GM21515 (cell line): Measurements from ENCODE around the gene ADAMTS19.

Experiments
- ATAC-seq: cut with Tn5 transposase; IDR thresholded peaks from one replicate; pipeline ENCODE4 v1.9.1; 2021; ENCODE audit not compliant: unreplicated experiment

ADAMTS19 gene

DNA sequence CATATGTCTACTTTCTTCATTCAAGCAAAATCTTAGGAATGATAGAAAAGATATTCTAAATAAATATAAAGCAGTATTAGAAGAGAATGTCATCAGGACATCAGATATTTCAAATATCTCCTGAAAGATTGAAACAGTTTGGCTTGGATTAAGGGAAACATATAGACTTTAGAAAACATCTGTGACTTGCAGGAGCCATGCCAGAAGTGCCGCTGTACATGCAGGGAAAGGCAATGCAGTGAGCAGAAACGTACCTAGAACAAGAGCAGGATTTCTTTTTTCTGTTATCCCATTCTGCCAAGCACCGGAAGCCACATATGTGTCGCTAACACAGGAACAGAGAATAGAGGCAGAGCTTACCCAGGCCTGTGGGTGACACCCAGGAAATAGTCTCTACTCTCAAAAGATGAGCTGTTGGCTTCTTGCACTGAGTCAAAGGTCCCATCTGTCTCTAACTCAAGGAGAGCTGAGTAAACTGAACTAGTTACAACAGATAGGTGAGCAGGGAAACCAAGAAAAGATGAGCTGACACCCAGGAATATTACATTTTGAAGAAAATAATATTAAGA is 5.8 kb downstream of the ADAMTS19 start:
- no peak for ATAC-seq

DNA sequence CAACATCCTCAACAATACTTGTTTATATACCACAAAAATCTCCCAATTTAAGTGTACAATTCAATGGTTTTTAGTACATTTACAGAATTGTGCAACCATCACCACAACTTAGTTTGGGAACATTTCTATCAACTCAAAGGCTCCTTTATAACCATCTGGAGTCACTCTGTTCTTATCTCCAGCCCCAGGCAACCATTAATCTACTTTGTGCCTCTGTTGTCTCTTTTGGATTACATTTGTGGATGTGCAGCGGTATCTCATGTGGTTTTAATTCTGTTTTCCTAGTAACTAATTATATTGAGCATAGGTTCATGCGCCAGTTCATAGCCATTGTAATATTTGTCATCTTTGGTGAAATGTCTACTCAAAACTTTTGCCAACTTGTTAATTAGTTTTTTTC is 14.4 kb downstream of the ADAMTS19 start:
- ATAC-seq, result no peak

DNA sequence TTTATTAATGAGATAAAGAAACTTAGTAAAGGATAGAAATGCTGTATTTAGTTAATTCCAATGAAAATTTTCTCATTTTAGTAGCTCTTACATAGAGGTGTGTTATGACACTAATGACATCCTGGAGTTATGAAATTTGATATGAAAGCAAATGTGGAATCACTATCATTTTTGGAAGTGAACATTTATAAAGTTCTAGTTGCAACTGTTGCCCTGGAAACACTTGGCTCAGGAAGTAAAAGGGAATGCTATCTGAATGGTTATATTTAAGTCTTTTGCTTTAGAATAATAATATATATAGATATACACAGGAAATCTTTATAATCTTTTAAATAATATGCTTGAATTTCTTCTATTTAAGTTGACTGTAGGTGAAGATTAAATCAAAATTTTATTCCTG is 16.7 kb downstream of the ADAMTS19 start:
- ATAC-seq, result no peak

DNA sequence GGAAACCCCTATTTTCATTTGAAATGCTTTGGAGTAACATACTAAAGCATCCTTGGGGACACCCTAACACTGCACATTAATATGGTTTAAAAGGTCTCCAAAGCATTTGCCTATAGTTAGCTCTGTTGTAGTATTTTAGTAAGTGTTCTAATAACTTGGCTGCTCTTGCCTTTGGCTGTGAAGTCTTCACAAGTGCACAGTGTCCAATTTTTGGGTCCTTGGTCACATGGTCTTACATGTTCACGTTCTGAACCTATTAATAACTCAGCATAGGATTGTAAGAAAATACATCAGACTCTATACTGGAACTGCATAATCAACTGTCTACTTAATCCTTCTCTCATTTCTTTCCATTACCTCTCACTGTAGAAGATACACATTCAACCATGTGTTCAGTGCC is 17.4 kb downstream of the ADAMTS19 start:
- no peak for ATAC-seq

DNA sequence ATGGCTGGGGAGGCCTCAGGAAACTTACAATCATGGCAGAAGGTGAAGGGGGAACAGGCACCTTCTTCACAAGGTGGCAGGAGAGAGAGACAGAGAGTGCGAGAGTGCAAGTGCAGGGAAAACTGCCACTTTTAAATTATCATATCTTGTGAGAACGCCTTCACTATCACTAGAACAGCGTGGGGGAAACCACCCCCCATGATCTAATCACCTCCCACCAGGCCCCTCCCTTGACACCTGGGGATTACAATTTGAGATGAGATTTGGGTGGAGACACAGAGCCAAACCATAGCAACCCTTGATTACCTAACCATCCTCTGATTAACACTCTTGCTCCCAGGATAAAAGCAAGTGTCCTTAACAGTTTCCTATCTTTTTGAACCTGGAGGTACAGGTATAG is 21.1 kb downstream of the ADAMTS19 start:
- no peak for ATAC-seq

DNA sequence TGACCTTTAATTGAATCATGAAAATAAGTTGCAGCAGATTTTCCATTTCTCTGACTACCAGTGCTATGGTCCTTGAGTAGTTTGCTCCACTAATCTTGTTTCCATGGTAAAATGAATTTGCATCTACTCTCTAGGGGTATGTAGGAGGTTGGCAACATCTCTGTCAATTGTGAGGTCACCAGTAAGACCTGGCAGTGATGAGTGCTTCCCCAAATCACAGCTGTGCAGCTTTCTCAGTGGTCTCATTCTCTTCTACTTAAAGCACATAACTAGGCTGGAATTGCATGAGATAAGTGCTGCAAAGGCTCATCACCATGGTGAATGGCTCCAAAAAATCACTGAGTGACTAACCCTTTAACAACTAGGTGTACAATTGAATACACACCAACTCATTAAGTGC is 36.3 kb downstream of the ADAMTS19 start:
- ATAC-seq, result no peak

DNA sequence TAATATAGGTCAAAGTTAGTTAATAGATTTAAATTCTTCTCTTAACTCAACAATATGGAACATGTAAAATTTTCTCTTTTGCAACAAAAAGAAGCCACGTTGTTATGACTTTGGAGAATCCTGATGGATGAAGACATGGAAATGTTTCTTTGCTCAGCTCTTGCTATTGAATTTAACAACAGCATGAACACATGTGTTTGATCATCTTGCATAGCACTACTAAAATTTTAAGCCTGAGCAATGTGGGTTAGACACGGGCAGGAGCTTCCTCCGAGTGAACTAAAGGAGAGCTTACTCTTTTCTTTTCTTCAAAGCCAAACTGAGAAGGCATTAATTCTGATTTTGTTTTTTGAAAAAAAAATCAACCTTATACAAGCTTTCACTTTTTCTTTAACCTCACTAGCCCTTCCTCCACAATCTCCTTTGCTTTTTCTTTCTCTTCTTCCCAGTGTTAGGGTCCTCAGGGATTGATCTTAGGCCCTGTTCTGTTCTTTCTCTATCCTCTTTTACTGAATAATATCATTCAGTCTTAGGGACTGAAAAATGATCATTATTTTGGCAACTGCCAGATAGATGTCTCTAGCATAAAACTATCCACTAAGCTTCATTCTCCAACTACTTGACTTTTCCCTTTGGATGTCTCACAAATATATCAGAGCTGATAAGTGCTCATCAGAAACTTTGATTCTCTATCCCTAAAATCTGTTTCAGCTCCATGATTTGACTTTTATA is 36.9 kb downstream of the ADAMTS19 start:
- ATAC-seq, result no peak

DNA sequence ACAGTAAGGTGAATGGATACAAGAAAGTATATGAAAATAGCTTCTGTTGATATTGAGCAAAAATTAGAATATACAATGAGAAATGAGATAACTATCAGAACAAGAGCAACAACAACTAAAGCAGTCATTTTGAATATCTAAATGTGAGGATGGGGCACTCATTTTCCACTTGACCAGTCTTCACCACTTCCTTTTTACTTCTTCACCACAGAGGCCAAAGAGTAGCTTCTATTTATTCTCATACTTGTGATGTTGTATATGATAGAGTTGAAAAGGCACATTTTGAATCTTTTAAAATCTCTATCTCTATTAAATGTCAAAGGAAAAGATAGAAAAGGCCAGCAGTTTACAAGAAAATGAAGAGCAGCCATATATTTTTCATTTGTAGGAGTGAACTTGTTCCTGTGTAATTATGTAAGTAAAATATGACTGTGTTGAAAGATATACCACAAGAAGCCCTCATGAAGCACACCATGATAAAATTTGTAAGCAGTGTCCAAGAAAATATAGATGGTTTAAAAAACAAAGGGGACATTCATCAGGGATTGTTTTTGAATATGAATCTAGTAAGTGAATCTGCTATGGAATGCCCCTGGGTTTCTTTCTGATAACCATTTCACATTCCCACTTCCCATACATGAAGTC is 39.2 kb downstream of the ADAMTS19 start:
- no peak for ATAC-seq

DNA sequence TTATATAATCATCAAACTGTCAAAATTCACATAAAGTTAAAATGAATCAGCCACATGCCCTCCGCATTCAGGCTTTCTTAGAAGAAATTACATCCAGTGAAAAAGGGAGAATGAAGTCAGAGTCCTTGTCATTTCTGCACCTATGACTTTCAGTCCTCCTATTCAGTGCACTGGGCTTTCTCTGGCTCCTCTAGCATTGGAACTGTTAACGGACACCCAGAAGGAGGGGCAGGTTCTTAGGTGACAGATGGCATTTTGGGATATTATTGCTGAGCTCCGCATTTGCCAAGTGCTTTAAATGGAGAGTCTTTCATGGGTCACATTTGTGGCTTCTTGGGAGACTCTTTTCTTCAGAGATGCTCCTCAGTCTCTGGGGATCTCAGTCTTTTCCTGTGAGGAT is 40.0 kb downstream of the ADAMTS19 start:
- no peak for ATAC-seq

DNA sequence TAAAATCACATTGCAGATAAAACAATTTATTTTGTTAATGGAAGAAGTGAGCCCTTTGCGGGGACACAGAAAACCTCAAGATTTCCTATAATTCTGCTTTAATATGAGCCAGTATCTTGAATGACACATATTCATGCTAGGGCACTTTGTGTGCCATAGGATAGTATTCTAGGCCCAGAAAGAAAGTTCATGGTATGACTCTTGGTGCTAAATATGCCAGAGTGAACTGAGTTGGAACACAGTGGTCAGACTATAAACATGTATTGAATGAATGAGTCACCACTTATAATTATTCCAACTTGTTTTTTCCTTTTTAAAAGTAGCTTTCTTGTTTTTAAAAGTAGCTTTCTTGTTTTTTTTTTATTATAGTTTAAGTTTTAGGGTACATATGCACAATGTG is 46.0 kb downstream of the ADAMTS19 start:
- ATAC-seq, result no peak

DNA sequence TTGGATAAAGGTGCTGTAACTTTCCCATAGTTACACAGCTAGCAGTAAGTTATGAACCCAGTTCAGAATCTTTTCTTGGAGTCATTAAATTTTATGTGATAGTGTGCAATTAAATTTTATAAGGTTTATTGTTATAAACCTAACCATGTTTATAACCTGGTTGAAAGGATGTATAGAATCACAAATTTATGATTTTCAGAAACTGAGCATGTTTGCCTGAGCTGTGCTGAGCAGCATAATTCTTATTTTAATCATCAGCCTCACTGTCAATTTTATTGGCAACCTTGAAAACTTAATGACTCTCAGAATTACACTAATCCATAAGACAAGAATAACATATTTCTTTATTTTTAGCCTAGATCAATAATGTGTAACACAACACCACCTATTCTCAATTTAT is 46.9 kb downstream of the ADAMTS19 start:
- no peak for ATAC-seq

DNA sequence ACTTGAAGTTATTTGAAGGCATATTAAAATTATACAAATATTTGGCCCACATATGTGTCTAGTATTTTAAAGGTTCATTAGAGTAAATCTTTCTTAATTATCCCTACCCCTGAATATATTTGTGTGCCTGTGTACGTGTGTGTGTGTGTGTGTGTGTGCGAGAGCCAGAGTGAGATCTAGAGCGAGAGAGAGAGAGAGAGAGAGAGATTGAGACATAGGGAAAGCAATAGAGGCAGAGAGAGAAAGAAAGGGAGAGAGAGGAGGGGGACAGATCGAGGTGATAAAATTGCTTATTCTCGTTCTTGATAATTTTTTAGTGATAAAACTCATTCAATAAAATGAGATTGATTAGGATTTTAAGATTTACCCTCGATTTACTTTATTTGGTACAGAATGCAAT is 47.4 kb downstream of the ADAMTS19 start:
- ATAC-seq, result no peak

DNA sequence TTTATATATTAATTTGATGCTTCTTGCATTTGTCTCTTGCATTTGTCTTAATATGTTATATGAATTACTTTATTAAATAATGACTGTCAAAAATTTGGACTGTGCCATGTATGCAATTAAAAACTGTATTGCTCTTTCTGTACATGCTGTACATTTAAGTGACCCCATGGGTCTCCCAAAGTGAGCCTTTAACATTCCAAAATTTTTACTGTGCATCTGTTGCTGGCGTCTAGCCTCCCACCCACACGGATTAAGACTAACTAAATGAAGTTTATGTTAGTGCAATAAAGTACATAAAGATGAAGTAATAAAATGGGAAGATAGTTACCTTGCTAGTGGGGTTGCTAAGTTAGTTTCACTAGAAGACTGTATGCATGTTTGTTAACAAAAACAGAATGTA is 48.5 kb downstream of the ADAMTS19 start:
- ATAC-seq, result no peak

DNA sequence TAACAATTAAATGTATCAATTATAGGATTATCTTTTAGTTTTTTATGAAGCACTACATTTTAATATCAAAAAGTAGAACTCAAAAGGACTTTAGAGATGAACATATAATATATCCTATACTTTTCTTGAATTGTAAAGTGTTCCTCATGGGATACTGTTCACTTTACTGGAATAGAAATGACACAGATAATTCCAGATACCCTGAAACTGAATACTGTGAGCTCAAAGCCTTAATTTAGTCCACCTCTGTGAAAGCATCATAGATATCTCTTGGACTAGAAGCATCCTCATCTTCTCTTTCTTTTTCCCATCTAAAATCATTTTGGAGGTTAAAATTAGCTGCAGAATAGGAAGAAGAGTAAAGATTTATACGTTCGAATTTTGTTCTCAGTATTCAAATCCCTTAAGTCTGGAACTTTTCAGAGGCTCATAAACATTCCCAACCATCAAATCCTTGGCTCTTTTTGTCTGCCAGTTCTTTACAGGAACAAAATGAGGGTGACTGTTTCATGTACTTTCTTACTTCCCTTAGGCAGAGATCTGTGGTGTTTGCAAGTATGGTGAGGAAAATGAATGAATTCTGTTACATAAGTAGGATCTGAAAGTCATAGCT is 49.4 kb downstream of the ADAMTS19 start:
- ATAC-seq, result no peak

DNA sequence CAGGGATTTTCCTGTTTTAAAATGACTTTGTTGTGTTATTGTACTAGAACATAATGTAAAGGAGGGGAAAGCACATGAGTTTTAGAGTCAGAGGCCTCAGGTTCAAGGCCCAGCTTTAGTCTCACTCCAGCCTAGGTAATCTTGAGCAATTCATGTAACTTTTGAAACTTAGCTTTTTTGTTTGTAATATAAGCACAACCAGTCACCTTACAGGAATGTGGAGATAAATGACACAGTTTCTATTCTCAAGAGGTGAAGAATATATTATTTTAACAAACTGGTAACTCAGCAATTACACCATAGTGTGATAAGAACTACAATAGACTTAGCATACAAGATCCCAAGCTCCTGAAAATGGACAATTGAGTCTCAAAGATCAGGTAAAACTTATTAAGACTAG is 51.2 kb downstream of the ADAMTS19 start:
- no peak for ATAC-seq

DNA sequence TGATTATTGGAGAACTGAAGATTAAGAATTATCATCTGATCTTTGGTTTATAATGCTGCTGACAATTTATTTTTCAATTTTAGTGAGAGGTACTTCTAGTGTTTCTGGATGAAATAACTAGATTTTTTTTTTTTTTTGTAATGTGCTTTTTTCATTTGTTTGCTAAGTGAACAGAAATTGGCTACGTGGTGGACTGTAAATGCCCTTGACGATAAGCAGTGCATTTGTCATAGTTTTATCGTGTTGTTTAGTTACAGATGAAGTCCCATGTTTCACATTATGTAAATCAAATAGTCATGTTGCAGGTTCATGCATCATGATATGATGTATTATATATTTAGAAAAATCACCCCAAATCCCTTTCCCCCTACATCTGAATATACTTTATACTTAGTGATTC is 81.0 kb downstream of the ADAMTS19 start:
- no peak for ATAC-seq

DNA sequence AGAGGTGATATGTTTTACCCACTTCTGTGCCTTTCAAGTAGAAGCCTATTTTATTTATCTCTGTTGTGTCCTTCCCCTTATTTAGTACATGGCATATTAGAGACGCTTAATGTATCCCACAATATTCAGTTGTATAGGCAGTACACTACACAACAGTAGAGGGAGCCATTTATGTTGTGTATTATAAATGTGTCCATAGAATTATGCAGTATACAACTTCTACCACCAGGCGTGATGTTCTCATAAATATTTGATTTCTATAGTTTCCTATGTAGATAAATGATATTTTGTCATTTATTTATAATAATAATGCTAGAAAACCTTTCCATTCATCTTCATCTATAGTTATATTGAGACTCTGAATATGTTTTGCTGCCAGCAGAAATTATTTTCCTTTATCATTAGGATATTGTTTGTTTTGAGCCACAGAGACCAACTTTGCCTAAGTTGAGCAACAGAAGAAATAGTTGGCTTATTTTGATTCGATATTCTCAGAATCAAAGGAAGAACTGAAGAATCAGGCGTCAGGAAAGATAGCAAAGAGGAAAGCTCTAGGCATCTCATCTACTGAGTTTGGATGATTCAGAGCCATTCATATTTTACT is 81.7 kb downstream of the ADAMTS19 start:
- no peak for ATAC-seq

DNA sequence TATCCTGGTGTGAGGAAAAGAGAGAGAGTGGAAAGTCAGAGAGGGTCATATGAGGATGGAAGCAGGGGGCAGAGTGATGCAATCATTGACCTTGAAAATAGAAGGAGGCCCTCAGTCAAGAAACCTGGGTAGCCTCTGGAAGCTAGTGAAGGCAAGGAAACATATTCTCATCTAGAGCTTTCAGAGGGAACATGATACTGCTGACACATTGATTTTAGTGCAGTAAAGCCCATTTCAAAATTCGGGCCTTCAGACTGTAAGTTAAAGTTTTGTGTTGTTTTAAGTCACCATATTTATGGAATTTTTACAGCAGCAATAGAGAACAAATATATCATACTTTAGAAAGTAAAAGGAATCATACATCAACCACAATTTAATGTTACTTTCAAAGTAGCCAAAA is 87.0 kb downstream of the ADAMTS19 start:
- no peak for ATAC-seq

DNA sequence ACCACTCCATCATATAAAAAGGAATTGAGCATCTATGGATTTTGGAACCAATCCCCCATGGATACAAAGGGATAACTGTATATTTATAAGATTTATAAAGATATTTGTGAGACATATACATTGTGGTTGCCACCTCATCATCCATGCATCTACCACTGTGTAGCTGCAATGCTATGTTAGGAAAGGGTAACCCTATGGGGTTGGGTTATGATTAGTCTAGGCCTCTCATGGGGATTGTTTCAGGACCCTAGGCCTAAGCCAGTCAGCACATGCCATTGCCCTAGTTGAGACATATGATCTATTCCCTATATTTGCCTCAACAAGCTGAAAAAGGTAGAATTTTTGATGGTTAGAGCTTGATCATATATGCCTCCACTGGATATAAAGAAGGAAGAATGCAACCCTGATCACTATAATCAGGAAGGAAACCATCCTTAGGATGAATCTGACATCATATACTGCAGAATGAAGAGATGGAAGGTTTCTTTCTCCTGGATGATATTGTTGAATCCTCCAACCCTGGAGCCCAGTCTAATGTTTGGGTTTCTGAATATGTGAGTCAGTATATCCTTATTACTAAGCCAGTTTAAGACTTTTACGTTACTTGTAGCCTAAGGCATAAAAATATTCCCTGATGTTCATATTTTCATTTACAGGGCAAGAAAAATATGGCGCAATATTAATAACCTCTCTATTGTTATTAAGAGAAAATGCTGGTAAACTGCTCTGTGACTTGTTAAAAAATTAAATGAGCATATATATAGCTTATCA is 94.2 kb downstream of the ADAMTS19 start:
- no peak for ATAC-seq

DNA sequence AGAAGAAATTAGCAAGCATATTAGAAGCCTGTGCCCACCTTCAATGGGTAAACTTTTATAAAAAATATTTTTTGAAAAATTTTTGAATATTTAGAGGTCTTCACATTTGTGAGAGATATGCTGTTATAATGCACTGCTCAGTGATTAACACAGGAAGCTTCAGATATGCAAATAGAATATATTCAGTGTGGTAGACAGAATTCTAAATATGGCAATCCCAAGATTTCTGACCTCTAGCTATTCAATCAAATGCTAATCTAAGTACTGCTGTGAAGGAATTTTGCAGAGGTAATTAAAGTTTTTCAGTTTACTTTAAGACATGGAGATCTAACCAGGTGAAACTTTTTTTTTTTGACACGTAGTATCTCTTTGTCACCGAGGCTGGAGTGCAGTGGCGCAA is 103.5 kb downstream of the ADAMTS19 start:
- no peak for ATAC-seq

DNA sequence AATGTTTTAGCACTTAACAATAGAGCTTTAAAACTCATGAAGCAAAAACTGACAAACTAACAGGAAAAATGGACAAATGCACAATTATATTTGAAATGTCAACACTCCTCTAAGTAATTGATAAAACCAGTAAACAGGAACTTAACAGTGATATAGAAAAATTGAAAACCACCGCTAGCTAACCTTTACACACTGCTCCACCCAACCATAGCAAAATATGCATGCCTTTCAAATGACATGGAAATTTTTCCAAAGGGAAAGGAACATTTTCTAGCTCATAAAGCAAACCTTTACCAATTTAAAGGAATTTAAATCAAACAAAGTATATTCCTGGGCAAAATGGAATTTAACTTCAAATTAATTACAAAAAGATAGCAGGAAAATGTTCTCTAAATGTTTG is 109.2 kb downstream of the ADAMTS19 start:
- no peak for ATAC-seq
